ENCODE measurements around the gene GREB1. TPM values are rescaled to one million over a fixed set of nuclear protein-coding genes. Genes with fewer than 3 reads are reported as not detected.

Gene GREB1
- total and polyA plus RNA-seq, 2 of the 13 experiments (the other 11 are each of a cell fraction or from before 2014, with no cell fraction given) = 31.3 to 61.2 TPM

- TF ChIP-seq NONO (IDR thresholded peaks at IDR 0.05) = no peak
- TF ChIP-seq NONO (CRISPR knock-in tag; conservative IDR thresholded peaks at IDR 0.05) = peak; percentile 45; the same call in 1 of the 2 replicates
- peak; percentile 59; the same call in 1 of the 2 replicates for TF ChIP-seq FOXP4 (CRISPR knock-in tag; IDR thresholded peaks at IDR 0.05)
- no peak for TF ChIP-seq BRD4 (CRISPR knock-in tag; IDR thresholded peaks at IDR 0.05)
- TF ChIP-seq MED1 (CRISPR knock-in tag; IDR thresholded peaks at IDR 0.05) = peak; percentile 44; the same call in 1 of the 2 replicates
- no peak for TF ChIP-seq BHLHE40 (IDR thresholded peaks at IDR 0.05; ENCODE audit: low read length)
- no peak for TF ChIP-seq ZNF670 (CRISPR knock-in tag; IDR thresholded peaks at IDR 0.05; ENCODE audit: borderline replicate concordance)
- TF ChIP-seq ZNF224 (CRISPR knock-in tag; IDR thresholded peaks at IDR 0.05) = no peak
- TF ChIP-seq ZMYM3 (CRISPR knock-in tag; IDR thresholded peaks at IDR 0.05) = peak; percentile 37; the same call in 1 of the 2 replicates
- TF ChIP-seq HDAC2 (CRISPR knock-in tag; IDR thresholded peaks at IDR 0.05) = peak; percentile 24; the same call in 1 of the 2 replicates
- no peak for TF ChIP-seq YEATS4 (CRISPR knock-in tag; IDR thresholded peaks at IDR 0.05; ENCODE audit: borderline replicate concordance)
- no peak for TF ChIP-seq HBP1 (CRISPR knock-in tag; IDR thresholded peaks at IDR 0.05; ENCODE audit: low read depth)
- TF ChIP-seq HIC2 (CRISPR knock-in tag; IDR thresholded peaks at IDR 0.05; ENCODE audit: low read depth) = no peak; the same call in 1 of the 2 replicates
- no peak for TF ChIP-seq RNF219 (CRISPR knock-in tag; IDR thresholded peaks at IDR 0.05)
- TF ChIP-seq ESRRA (CRISPR knock-in tag; IDR thresholded peaks at IDR 0.05; ENCODE audit: low read depth) = no peak
- TF ChIP-seq ZNF20 (CRISPR knock-in tag; IDR thresholded peaks at IDR 0.05) = no peak
- TF ChIP-seq ZSCAN9 (CRISPR knock-in tag; IDR thresholded peaks at IDR 0.05; ENCODE audit: borderline replicate concordance) = no peak
- no peak for TF ChIP-seq MEIS2 (CRISPR knock-in tag; IDR thresholded peaks at IDR 0.05)
- TF ChIP-seq HNF4G (IDR thresholded peaks at IDR 0.05; ENCODE audit: borderline replicate concordance, low read depth, low read length) = peak; percentile 58; the same call in 1 of the 2 replicates
- TF ChIP-seq HNF4G (CRISPR knock-in tag; IDR thresholded peaks at IDR 0.05; ENCODE audit: borderline replicate concordance, low read depth) = no peak
- TF ChIP-seq SNAI1 (CRISPR knock-in tag; IDR thresholded peaks at IDR 0.05; ENCODE audit: borderline replicate concordance) = no peak
Measured at GRCh38 chr2:11514081-11514730, 19.6 kb upstream of the GREB1 start (continued).

Data from HepG2 (cell line).